Stimulated activated naive CD8-positive, alpha-beta T cell treated with anti-CD3 and anti-CD28 coated beads, Interleukin-15, Interleukin-2, amounts not matched to agents 100 U/mL and 50 U/mL, for 24 hours (primary cell): ENCODE measurements around the gene KRT17.

Source experiments
- ATAC-seq: fragments of 150-1000 bp; cut with Tn5 transposase; one replicate; pipeline ENCODE4 v1.10.0; 2021
- DNase-seq: peaks from one replicate; pipeline ENCODE4 v3.0.0; 2021

KRT17 gene

DNA sequence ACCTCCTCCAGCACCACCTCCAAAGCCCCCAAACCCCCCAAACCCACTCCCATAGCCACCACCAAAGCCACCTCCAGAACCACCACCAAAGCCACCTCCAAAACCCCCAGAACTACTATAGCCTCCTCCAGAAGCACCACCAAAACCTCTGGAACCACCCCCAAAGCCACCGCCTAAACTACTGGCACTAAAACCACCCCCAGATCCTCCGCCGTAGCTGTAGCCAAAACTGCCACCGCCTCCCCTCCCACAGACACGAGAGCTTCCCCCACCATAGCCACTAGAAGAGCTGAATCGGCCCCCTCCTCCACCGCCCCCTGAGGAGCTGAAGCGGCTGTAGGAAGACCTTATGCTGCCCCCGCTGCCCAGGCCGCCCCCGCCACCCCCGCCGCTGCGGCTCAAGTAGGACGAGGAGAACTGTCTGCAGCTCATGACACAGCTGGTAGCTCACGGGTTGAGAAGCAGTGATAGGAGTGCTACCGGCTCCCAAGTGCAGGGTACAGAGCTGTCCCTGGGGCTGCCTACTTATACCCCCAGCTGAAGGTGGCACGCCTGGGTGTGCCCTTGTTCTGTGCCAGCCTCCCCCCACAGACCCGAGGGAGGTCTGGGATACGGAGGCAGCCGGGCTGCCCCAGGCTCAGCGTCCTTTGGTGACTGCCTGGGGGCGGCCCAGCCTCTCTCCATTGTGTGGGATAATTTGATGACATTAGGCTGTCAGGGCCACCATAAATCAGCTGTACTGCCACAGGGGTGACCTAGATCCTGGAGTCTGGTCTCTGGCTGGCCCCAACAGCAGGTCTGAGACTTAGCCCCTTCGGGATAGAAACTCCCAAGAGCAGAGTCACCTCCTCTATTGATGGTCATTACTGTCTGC, 52.6 kb downstream of the KRT17 start, which contains the start of gene KRT9:
TSS of gene KRT9 (minus strand) at position 499 of the 874 bp plus-strand sequence. CDS start at position 432, 67 bp downstream.
- ATAC-seq (no peak), DNase-seq (no peak)
